ENCODE results near the gene GTPBP4.

DNA sequence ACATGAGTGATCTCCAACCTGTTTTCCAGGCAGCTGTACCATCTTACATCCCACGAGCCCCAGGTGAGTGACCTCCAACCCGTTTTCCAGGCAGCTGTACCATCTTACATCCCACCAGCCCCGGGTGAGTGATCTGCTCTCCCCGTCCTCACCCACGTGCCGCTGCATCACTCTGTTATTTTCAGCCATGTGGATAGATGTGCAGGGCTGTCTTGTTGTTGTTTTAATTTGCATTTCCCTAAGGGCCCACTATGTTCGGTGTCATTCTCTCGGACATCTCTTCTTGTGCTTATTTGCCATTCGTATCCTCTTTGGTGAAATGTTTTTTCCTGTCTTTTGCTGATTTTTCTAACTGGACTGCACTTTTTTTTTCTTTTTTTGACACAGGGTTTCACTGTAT is 38.8 kb upstream of the GTPBP4 start:
- TF ChIP-seq, protein P1, sequence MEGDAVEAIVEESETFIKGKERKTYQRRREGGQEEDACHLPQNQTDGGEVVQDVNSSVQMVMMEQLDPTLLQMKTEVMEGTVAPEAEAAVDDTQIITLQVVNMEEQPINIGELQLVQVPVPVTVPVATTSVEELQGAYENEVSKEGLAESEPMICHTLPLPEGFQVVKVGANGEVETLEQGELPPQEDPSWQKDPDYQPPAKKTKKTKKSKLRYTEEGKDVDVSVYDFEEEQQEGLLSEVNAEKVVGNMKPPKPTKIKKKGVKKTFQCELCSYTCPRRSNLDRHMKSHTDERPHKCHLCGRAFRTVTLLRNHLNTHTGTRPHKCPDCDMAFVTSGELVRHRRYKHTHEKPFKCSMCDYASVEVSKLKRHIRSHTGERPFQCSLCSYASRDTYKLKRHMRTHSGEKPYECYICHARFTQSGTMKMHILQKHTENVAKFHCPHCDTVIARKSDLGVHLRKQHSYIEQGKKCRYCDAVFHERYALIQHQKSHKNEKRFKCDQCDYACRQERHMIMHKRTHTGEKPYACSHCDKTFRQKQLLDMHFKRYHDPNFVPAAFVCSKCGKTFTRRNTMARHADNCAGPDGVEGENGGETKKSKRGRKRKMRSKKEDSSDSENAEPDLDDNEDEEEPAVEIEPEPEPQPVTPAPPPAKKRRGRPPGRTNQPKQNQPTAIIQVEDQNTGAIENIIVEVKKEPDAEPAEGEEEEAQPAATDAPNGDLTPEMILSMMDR (IDR thresholded peaks at IDR 0.05) = no peak
- TF ChIP-seq EZH2 (IDR thresholded peaks at IDR 0.05) = no peak

All from neural progenitor cell (in vitro differentiated cells).